ENCODE data around the gene ADSL.
A peak's percentile ranks its signal among the peaks of the same experiment; 100 is the strongest.
"Not testable (repeated sequence)": the region's sequence is repeated elsewhere in the genome, so short reads cannot be mapped to it uniquely, and the experiment has no call there.

Gene ADSL

GRCh38 chr22:40346185-40347118 lies at the start of gene ADSL:
Gene ADSL, plus strand, starts transcription at chr22:40346500. Its CDS starts 59 bp downstream, at chr22:40346559.
- peak; percentile 81 to 84 for DNase-seq

- DNase-seq, result no peak
Observed at GRCh38 chr22:40300316-40300715, 46.0 kb upstream of the ADSL start.

GRCh38 chr22:40300884-40301672 lies 45.2 kb upstream of the ADSL start:
- DNase-seq, result no peak

GRCh38 chr22:40302149-40302548 lies 44.2 kb upstream of the ADSL start:
- no peak for DNase-seq

GRCh38 chr22:40305625-40306024 lies 40.7 kb upstream of the ADSL start:
- DNase-seq, result no peak

GRCh38 chr22:40308999-40309573 lies 37.2 kb upstream of the ADSL start:
- no peak for DNase-seq

- no peak for DNase-seq
Observed at GRCh38 chr22:40309631-40310030, 36.7 kb upstream of the ADSL start.

GRCh38 chr22:40310081-40310767 lies 36.1 kb upstream of the ADSL start:
- no peak for DNase-seq

GRCh38 chr22:40310768-40311120 lies 35.6 kb upstream of the ADSL start:
- no peak for DNase-seq

GRCh38 chr22:40311646-40312045 lies 34.7 kb upstream of the ADSL start:
- not testable (repeated sequence) for DNase-seq

- no peak for DNase-seq
Observed at GRCh38 chr22:40312050-40312449, 34.2 kb upstream of the ADSL start.

GRCh38 chr22:40313007-40313406 lies 33.3 kb upstream of the ADSL start:
- DNase-seq, result no peak

- DNase-seq, result no peak
Observed at GRCh38 chr22:40314041-40314440, 32.3 kb upstream of the ADSL start.

GRCh38 chr22:40320687-40321086 lies 25.6 kb upstream of the ADSL start:
- no peak for DNase-seq

- no peak for DNase-seq
Observed at GRCh38 chr22:40322021-40322420, 24.3 kb upstream of the ADSL start.

GRCh38 chr22:40322818-40323447 lies 23.4 kb upstream of the ADSL start:
- no peak for DNase-seq

- peak; percentile 55 to 67 for DNase-seq
Observed at GRCh38 chr22:40323681-40324171, 22.6 kb upstream of the ADSL start.

GRCh38 chr22:40324468-40325305 lies 21.6 kb upstream of the ADSL start:
- DNase-seq, result peak; percentile 55 to 80

- peak; percentile 42 to 46 for DNase-seq
Observed at GRCh38 chr22:40325315-40325714, 21.0 kb upstream of the ADSL start.

GRCh38 chr22:40326905-40327735 lies 19.2 kb upstream of the ADSL start:
- peak in 1 of 2 donors; percentile 65 for DNase-seq

All from CD4-positive, alpha-beta T cell treated with Interleukin-4 for 1 hour (primary cell).